ENCODE measurements around the gene DENND1A.

The DENND1A gene

DNA sequence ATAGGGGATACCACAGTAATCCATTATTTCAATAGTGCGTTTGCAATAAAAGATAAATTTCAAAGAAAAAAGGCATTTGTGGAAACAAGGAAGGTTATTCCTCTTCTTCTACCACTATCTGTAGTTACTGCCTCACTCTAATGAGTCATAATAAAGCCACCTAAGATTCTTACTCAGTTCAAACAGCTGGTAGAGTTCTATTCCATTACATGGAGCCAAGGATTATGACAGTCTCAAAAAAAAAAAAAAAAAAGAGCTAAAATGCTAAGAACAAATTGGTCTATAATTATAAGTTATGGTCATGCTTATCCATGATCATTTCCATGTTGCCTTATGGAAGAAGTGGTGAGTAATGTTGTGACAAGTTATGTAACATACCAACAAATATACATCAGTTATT lies 46.3 kb downstream of the DENND1A start:
- Histone ChIP-seq H3K18ac (ENCODE audit: low read depth in 1 of 2, low read length in 2 of 2) (no peak overlapping the region), H3K4me3 (ENCODE audit: insufficient read depth in 1 of 2, low read depth in 1 of 2, low read length in 2 of 2) (no peak overlapping the region), H2AK5ac (ENCODE audit: low read length, severe bottlenecking) (no peak overlapping the region), H3K27me3 (ENCODE audit: control insufficient read depth in 1 of 2, insufficient read depth in 1 of 2, low read length in 2 of 2) (no peaks in the 10 kb centered on the region), H2BK5ac (ENCODE audit: low read depth, low read length, poor library complexity, severe bottlenecking) (no peak overlapping the region), H3K79me1 (replicated peaks; ENCODE audit: low read length, poor library complexity, severe bottlenecking) (peaks cover 29% of the 10 kb centered on the region), H4K8ac (ENCODE audit: low read length) (no peak overlapping the region), H2BK12ac (ENCODE audit: low read length in 2 of 2) (no peak overlapping the region), H4K91ac (ENCODE audit: low read length) (no peak overlapping the region), H3K4me2 (ENCODE audit: low read length, poor library complexity, severe bottlenecking) (no peak overlapping the region), H3K14ac (ENCODE audit: low read length in 2 of 2) (no peak overlapping the region), H2BK120ac (ENCODE audit: low read depth, low read length) (no peak overlapping the region), H3K23ac (ENCODE audit: low read length in 2 of 2) (no peak overlapping the region), H3K36me3 (ENCODE audit: control insufficient read depth in 1 of 2, insufficient read depth in 2 of 2, low read depth in 1 of 2, low read length in 2 of 2) (peaks cover 4 to 8% of the 10 kb centered on the region in 2 experiments), H3K4ac (ENCODE audit: low read depth in 1 of 2, low read length in 2 of 2) (no peak overlapping the region), H2BK15ac (ENCODE audit: low read depth, poor library complexity, severe bottlenecking) (no peak overlapping the region), H3K9ac (ENCODE audit: low read length) (no peak overlapping the region), H2AFZ (ENCODE audit: low read depth, low read length) (no peak overlapping the region), H3K9me3 (ENCODE audit: control insufficient read depth, low read length) (peaks cover 5% of the 10 kb centered on the region), H3K27ac (ENCODE audit: low read length, poor library complexity, severe bottlenecking) (no peak overlapping the region), H3K4me1 (ENCODE audit: control insufficient read depth, insufficient read depth, low read depth, low read length) (no peaks in the 10 kb centered on the region)
- DNase-seq = no peak
- no CpG with 5 or more reads among the region's 1 CpG for WGBS

DNA sequence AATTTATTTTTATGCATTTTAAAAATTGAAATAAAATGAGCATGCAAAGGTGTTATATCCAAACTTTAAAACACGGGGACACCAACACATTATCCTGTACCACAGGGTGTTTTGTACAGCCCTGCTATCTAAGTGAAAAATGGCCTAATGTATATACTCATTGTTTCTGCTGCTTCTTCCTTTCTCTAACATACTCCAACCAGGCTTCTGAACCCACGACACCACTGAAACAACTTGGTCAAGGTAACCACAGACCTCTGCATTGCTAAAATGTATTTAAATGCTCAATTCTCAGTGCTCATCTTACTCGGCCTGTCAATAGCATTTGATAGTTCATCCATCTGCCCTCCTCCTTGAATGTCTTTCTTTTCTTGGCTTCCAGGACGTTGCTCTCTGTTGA lies 48.3 kb downstream of the DENND1A start:
- peaks cover 25% of the 10 kb centered on the region for H3K79me1 ChIP-seq (replicated peaks; ENCODE audit: low read length, poor library complexity, severe bottlenecking)
- no peak overlapping the region for H3K4ac ChIP-seq (ENCODE audit: low read depth in 1 of 2, low read length in 2 of 2)
- no peak overlapping the region for H3K9ac ChIP-seq (ENCODE audit: low read length)
- no peaks in the 10 kb centered on the region for H3K4me1 ChIP-seq (ENCODE audit: control insufficient read depth, insufficient read depth, low read depth, low read length)
- no peak overlapping the region for H2AFZ ChIP-seq (ENCODE audit: low read depth, low read length)
- no peak overlapping the region for H3K23ac ChIP-seq (ENCODE audit: low read length in 2 of 2)
- no peak overlapping the region for H3K27ac ChIP-seq (ENCODE audit: low read length, poor library complexity, severe bottlenecking)
- no peak overlapping the region for H3K14ac ChIP-seq (ENCODE audit: low read length in 2 of 2)
- no peak overlapping the region for H2BK15ac ChIP-seq (ENCODE audit: low read depth, poor library complexity, severe bottlenecking)
- DNase-seq = no peak
- H3K9me3 ChIP-seq (ENCODE audit: control insufficient read depth, low read length) = no peaks in the 10 kb centered on the region
- H3K36me3 ChIP-seq (ENCODE audit: control insufficient read depth in 1 of 2, insufficient read depth in 2 of 2, low read depth in 1 of 2, low read length in 2 of 2) = peaks cover 0 to 11% of the 10 kb centered on the region in 2 experiments
- no peak overlapping the region for H3K18ac ChIP-seq (ENCODE audit: low read depth in 1 of 2, low read length in 2 of 2)
- no peak overlapping the region for H2BK12ac ChIP-seq (ENCODE audit: low read length in 2 of 2)
- H3K4me2 ChIP-seq (ENCODE audit: low read length, poor library complexity, severe bottlenecking) = no peak overlapping the region
- H3K4me3 ChIP-seq (ENCODE audit: insufficient read depth in 1 of 2, low read depth in 1 of 2, low read length in 2 of 2) = no peak overlapping the region
- no peaks in the 10 kb centered on the region for H3K27me3 ChIP-seq (ENCODE audit: control insufficient read depth in 1 of 2, insufficient read depth in 1 of 2, low read length in 2 of 2)
- H2BK120ac ChIP-seq (ENCODE audit: low read depth, low read length) = no peak overlapping the region
- no peak overlapping the region for H4K8ac ChIP-seq (ENCODE audit: low read length)
- 93% methylated on average over 4 of the region's 4 CpGs for whole genome bisulfite sequencing
- H4K91ac ChIP-seq (ENCODE audit: low read length) = no peak overlapping the region
- no peak overlapping the region for H2AK5ac ChIP-seq (ENCODE audit: low read length, severe bottlenecking)
- no peak overlapping the region for H2BK5ac ChIP-seq (ENCODE audit: low read depth, low read length, poor library complexity, severe bottlenecking)

DNA sequence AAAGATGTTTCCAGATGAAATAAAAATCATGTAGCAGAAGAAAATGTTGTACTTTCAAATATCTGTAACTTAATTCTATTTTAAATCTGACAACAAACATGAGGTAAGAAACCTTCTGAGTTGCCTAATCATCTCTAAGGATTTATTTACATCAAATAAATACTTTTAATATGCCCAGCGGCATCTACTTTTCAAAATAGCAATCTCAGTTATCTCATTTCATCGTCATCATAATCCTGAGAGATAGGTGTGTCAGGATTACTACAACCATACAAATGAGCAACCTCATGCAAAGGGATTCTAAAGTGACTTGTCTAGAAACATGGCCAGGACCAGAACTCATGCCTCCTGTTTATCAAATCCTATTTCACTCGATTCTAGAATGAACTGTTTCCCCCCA lies 49.5 kb downstream of the DENND1A start:
- Histone ChIP-seq H3K9ac (ENCODE audit: low read length) (no peak overlapping the region), H3K79me1 (replicated peaks; ENCODE audit: low read length, poor library complexity, severe bottlenecking) (peaks cover 22% of the 10 kb centered on the region), H2BK12ac (ENCODE audit: low read length in 2 of 2) (no peak overlapping the region), H3K23ac (ENCODE audit: low read length in 2 of 2) (no peak overlapping the region), H3K4me2 (ENCODE audit: low read length, poor library complexity, severe bottlenecking) (no peak overlapping the region), H4K91ac (ENCODE audit: low read length) (no peak overlapping the region), H3K27ac (ENCODE audit: low read length, poor library complexity, severe bottlenecking) (no peak overlapping the region), H3K27me3 (ENCODE audit: control insufficient read depth in 1 of 2, insufficient read depth in 1 of 2, low read length in 2 of 2) (no peaks in the 10 kb centered on the region), H3K9me3 (ENCODE audit: control insufficient read depth, low read length) (no peaks in the 10 kb centered on the region), H2AFZ (ENCODE audit: low read depth, low read length) (no peak overlapping the region), H3K4me1 (ENCODE audit: control insufficient read depth, insufficient read depth, low read depth, low read length) (no peaks in the 10 kb centered on the region), H3K4me3 (ENCODE audit: insufficient read depth in 1 of 2, low read depth in 1 of 2, low read length in 2 of 2) (no peak overlapping the region), H3K36me3 (ENCODE audit: control insufficient read depth in 1 of 2, insufficient read depth in 2 of 2, low read depth in 1 of 2, low read length in 2 of 2) (peaks cover 0 to 23% of the 10 kb centered on the region in 2 experiments), H2BK15ac (ENCODE audit: low read depth, poor library complexity, severe bottlenecking) (no peak overlapping the region), H2AK5ac (ENCODE audit: low read length, severe bottlenecking) (no peak overlapping the region), H3K18ac (ENCODE audit: low read depth in 1 of 2, low read length in 2 of 2) (no peak overlapping the region), H4K8ac (ENCODE audit: low read length) (no peak overlapping the region), H3K14ac (ENCODE audit: low read length in 2 of 2) (no peak overlapping the region), H3K4ac (ENCODE audit: low read depth in 1 of 2, low read length in 2 of 2) (no peak overlapping the region), H2BK120ac (ENCODE audit: low read depth, low read length) (no peak overlapping the region), H2BK5ac (ENCODE audit: low read depth, low read length, poor library complexity, severe bottlenecking) (no peak overlapping the region)
- no peak for DNase-seq
- WGBS = 92% methylated on average over 3 of the region's 3 CpGs

GRCh38 chr9:123876750-123877149 lies 53.2 kb downstream of the DENND1A start:
- no peak overlapping the region for H3K14ac ChIP-seq (ENCODE audit: low read length in 2 of 2)
- no peak overlapping the region for H2BK120ac ChIP-seq (ENCODE audit: low read depth, low read length)
- H3K4me1 ChIP-seq (ENCODE audit: control insufficient read depth, insufficient read depth, low read depth, low read length) = no peaks in the 10 kb centered on the region
- H2AK5ac ChIP-seq (ENCODE audit: low read length, severe bottlenecking) = no peak overlapping the region
- peaks cover 3% of the 10 kb centered on the region for H3K79me1 ChIP-seq (replicated peaks; ENCODE audit: low read length, poor library complexity, severe bottlenecking)
- H3K23ac ChIP-seq (ENCODE audit: low read length in 2 of 2) = no peak overlapping the region
- no peaks in the 10 kb centered on the region for H3K27me3 ChIP-seq (ENCODE audit: control insufficient read depth in 1 of 2, insufficient read depth in 1 of 2, low read length in 2 of 2)
- no peak overlapping the region for H4K8ac ChIP-seq (ENCODE audit: low read length)
- no peak overlapping the region for H3K27ac ChIP-seq (ENCODE audit: low read length, poor library complexity, severe bottlenecking)
- H3K9ac ChIP-seq (ENCODE audit: low read length) = no peak overlapping the region
- no peak overlapping the region for H2BK15ac ChIP-seq (ENCODE audit: low read depth, poor library complexity, severe bottlenecking)
- no peak overlapping the region for H2BK12ac ChIP-seq (ENCODE audit: low read length in 2 of 2)
- no peak overlapping the region for H4K91ac ChIP-seq (ENCODE audit: low read length)
- no peaks in the 10 kb centered on the region for H3K9me3 ChIP-seq (ENCODE audit: control insufficient read depth, low read length)
- H2AFZ ChIP-seq (ENCODE audit: low read depth, low read length) = no peak overlapping the region
- no peak overlapping the region for H2BK5ac ChIP-seq (ENCODE audit: low read depth, low read length, poor library complexity, severe bottlenecking)
- H3K4ac ChIP-seq (ENCODE audit: low read depth in 1 of 2, low read length in 2 of 2) = no peak overlapping the region
- no peak for DNase-seq
- WGBS = no CpG with 5 or more reads among the region's 1 CpG
- H3K18ac ChIP-seq (ENCODE audit: low read depth in 1 of 2, low read length in 2 of 2) = no peak overlapping the region
- H3K4me2 ChIP-seq (ENCODE audit: low read length, poor library complexity, severe bottlenecking) = no peak overlapping the region
- peaks cover 0 to 29% of the 10 kb centered on the region in 2 experiments for H3K36me3 ChIP-seq (ENCODE audit: control insufficient read depth in 1 of 2, insufficient read depth in 2 of 2, low read depth in 1 of 2, low read length in 2 of 2)
- no peak overlapping the region for H3K4me3 ChIP-seq (ENCODE audit: insufficient read depth in 1 of 2, low read depth in 1 of 2, low read length in 2 of 2)
